Measurements from ENCODE around the gene JAG2.

JAG2 gene

GRCh38 chr14:105181549-105182295 is 13.1 kb upstream of the JAG2 start:
- FAIRE-seq: no peak

- FAIRE-seq: no peak
These were observed 12.3 kb upstream of the JAG2 start, which contains the start of gene NUDT14 for GRCh38 chr14:105180592-105181548. Gene NUDT14, minus strand, starts transcription at chr14:105181312. Its CDS starts 103 bp downstream, at chr14:105181209.

GRCh38 chr14:105179191-105179590 is 10.6 kb upstream of the JAG2 start:
- no peak for FAIRE-seq

GRCh38 chr14:105178868-105179140 is 10.2 kb upstream of the JAG2 start:
- FAIRE-seq: no peak

- FAIRE-seq: no peak
These were observed 9.7 kb upstream of the JAG2 start for GRCh38 chr14:105178069-105178867.

- no peak for FAIRE-seq
These were observed 8.5 kb upstream of the JAG2 start for GRCh38 chr14:105177082-105177481.

GRCh38 chr14:105176513-105176912 is 7.9 kb upstream of the JAG2 start:
- FAIRE-seq: no peak

- no peak for FAIRE-seq
These were observed 5.6 kb upstream of the JAG2 start for GRCh38 chr14:105173901-105174894.

GRCh38 chr14:105173145-105173544 is 4.6 kb upstream of the JAG2 start:
- FAIRE-seq: no peak

GRCh38 chr14:105172476-105172875 is 3.9 kb upstream of the JAG2 start:
- FAIRE-seq: no peak

GRCh38 chr14:105171004-105171673 is 2.6 kb upstream of the JAG2 start:
- no peak for FAIRE-seq

GRCh38 chr14:105169776-105170655 is 1.4 kb upstream of the JAG2 start:
- no peak for FAIRE-seq

GRCh38 chr14:105168979-105169507 is 467 bp upstream of the JAG2 start:
- FAIRE-seq: no peak

- FAIRE-seq: no peak
These were observed 519 bp downstream of the JAG2 start for GRCh38 chr14:105168093-105168420.

- FAIRE-seq: no peak
These were observed 1.1 kb downstream of the JAG2 start for GRCh38 chr14:105167303-105168092.

GRCh38 chr14:105166571-105167302 is 1.8 kb downstream of the JAG2 start:
- no peak for FAIRE-seq

- no peak for FAIRE-seq
These were observed 2.7 kb downstream of the JAG2 start for GRCh38 chr14:105165761-105166485.

Measured in islet of Langerhans (tissue), 1 donor.